CD14-positive monocyte (primary cell): ENCODE measurements around the gene ADGRF5. TPM values are rescaled to one million over a fixed set of nuclear protein-coding genes. Genes with fewer than 3 reads are reported as not detected.

ENCODE experiments used
- DNase-seq, 3 donors: peaks; one replicate each; pipeline ENCODE4 v3.0.0-alpha.2; 2011 to 2022
- H2AFZ ChIP-seq: 2 replicates; pipeline ENCODE4 v1.6.0; 2012; ENCODE audit warnings: mild to moderate bottlenecking, low read depth, low read length, inconsistent platforms; ENCODE audit not compliant: insufficient read depth, poor library complexity, severe bottlenecking
- H3K27ac ChIP-seq, 2 donors: 1 replicate in 1 of 2; 2 replicates in 1 of 2; pipeline ENCODE4 v1.5.1; 2012 to 2013; ENCODE audit warnings: low read length in 2 of 2, control low read depth in 1 of 2, inconsistent platforms in 1 of 2, low read depth in 1 of 2, mild to moderate bottlenecking in 1 of 2
- H3K27me3 ChIP-seq, 2 donors: one replicate each; pipeline versions ENCODE4 v1.6.0 to v1.6.1; 2011 to 2013; ENCODE audit warnings: low read length in 2 of 2; ENCODE audit not compliant: control insufficient read depth in 2 of 2, insufficient read depth in 2 of 2
- H3K36me3 ChIP-seq, 2 donors: replicated peaks in 1 of 2; 1 replicate in 1 of 2; 2 replicates in 1 of 2; pipeline versions ENCODE4 v1.5.1 to v1.6.1; 2012 to 2013; ENCODE audit warnings: low read length in 2 of 2, control low read depth in 1 of 2, inconsistent platforms in 1 of 2, mild to moderate bottlenecking in 1 of 2; ENCODE audit not compliant: insufficient read depth in 2 of 2, control insufficient read depth in 1 of 2
- H3K4me1 ChIP-seq, 2 donors: 1 replicate in 1 of 2; 2 replicates in 1 of 2; pipeline versions ENCODE4 v1.5.1 to v1.6.1; 2012 to 2013; ENCODE audit warnings: low read length in 2 of 2, control low read depth in 1 of 2, inconsistent platforms in 1 of 2, mild to moderate bottlenecking in 1 of 2, moderate library complexity in 1 of 2; ENCODE audit not compliant: insufficient read depth in 2 of 2, control insufficient read depth in 1 of 2
- H3K4me2 ChIP-seq: replicated peaks from 2 replicates; pipeline ENCODE3; 2012; ENCODE audit warnings: low read length, moderate library complexity, mild to moderate bottlenecking; ENCODE audit not compliant: poor library complexity, severe bottlenecking; ENCODE audit errors: extremely low read depth
- H3K4me3 ChIP-seq, 3 experiments: fragments of 200-600 bp in 1 of 3; sonication (generic) in 1 of 3; replicated peaks in 1 of 3; 1 replicate in 2 of 3; 2 replicates in 1 of 3; pipeline ENCODE4 v1.5.1; 2011 to 2013; ENCODE audit warnings: low read length in 3 of 3, mild to moderate bottlenecking in 3 of 3, control low read depth in 2 of 3, low read depth in 2 of 3, inconsistent platforms in 1 of 3, moderate library complexity in 1 of 3
- H3K79me2 ChIP-seq: 2 replicates; pipeline ENCODE4 v1.6.0; 2012; ENCODE audit warnings: mild to moderate bottlenecking, control low read depth, inconsistent platforms, low read length, moderate library complexity; ENCODE audit not compliant: insufficient read depth
- H3K9ac ChIP-seq: 2 replicates; pipeline ENCODE4 v1.6.0; 2017; ENCODE audit warnings: low read length, mild to moderate bottlenecking; ENCODE audit not compliant: insufficient read depth, poor library complexity, severe bottlenecking
- H3K9me3 ChIP-seq, 2 donors: replicated peaks in 1 of 2; 1 replicate in 1 of 2; 2 replicates in 1 of 2; pipeline versions ENCODE4 v1.5.1 to v1.6.1; 2012 to 2013; ENCODE audit warnings: low read length in 2 of 2, control low read depth in 1 of 2; ENCODE audit not compliant: control insufficient read depth in 1 of 2, insufficient read depth in 1 of 2
- H4K20me1 ChIP-seq: 2 replicates; pipeline ENCODE4 v1.6.0; 2012; ENCODE audit warnings: mild to moderate bottlenecking, low read length, control low read depth, moderate library complexity; ENCODE audit not compliant: insufficient read depth
- H3K27ac Mint-ChIP-seq, 7 donors: one replicate each; pipeline ENCODE4 v1.8.0; 2020; ENCODE audit warnings: mild to moderate bottlenecking in 7 of 7, mixed read lengths in 7 of 7, moderate library complexity in 6 of 7, inconsistent platforms in 2 of 7
- H3K27me3 Mint-ChIP-seq, 3 donors: one replicate each; pipeline ENCODE4 v1.8.0; 2021 to 2022; ENCODE audit warnings: low read depth in 3 of 3, mild to moderate bottlenecking in 3 of 3, mixed read lengths in 3 of 3, moderate library complexity in 3 of 3, inconsistent platforms in 1 of 3
- H3K36me3 Mint-ChIP-seq, 2 donors: one replicate each; pipeline ENCODE4 v1.8.0; 2020; ENCODE audit warnings: mixed read lengths in 2 of 2, inconsistent platforms in 1 of 2, mild to moderate bottlenecking in 1 of 2
- H3K4me1 Mint-ChIP-seq: one replicate; pipeline ENCODE4 v1.8.0; 2020; ENCODE audit warnings: mild to moderate bottlenecking, mixed read lengths
- H3K4me3 Mint-ChIP-seq, 2 donors: one replicate each; pipeline ENCODE4 v1.8.0; 2020; ENCODE audit warnings: mild to moderate bottlenecking in 2 of 2, mixed read lengths in 2 of 2, moderate library complexity in 1 of 2
- H3K9me3 Mint-ChIP-seq, 7 donors: one replicate each; pipeline ENCODE4 v1.8.0; 2020 to 2022; ENCODE audit warnings: mixed read lengths in 7 of 7, mild to moderate bottlenecking in 6 of 7, moderate library complexity in 6 of 7, inconsistent platforms in 2 of 7
- CTCF ChIP-seq: fragments of 200-600 bp; IDR thresholded peaks from one replicate; pipeline ENCODE4 v1.8.0; 2022; ENCODE audit warnings: antibody characterized with exemption, mild to moderate bottlenecking
- WGBS: methylation state at CpG from one replicate; pipeline ENCODE4 v1.1.5; 2013; ENCODE audit warnings: missing lambda C conversion rate; ENCODE audit not compliant: insufficient coverage; 5-methylcytosine and 5-hydroxymethylcytosine counted together
- intact Hi-C, 2 donors: fragments of 100-400 bp; cut with micrococcal nuclease; formaldehyde crosslinking; loops; one replicate each; pipeline versions ENCODE4 v1.15.0 to v1.15.1; 2023
- polyA plus RNA-seq, 3 donors: library from polyadenylated mRNA; depleted of rRNA in 1 of 3; unstranded in 2 of 3; stranded (reverse) in 1 of 3; fragments of 300-500 nt in 2 of 3; fragments of >200 nt in 1 of 3; fragmentation: Illumina TruSeq in 2 of 3; gene quantifications; 1 replicate in 2 of 3; 2 replicates in 1 of 3; pipeline ENCODE4 v1.2.3, GENCODE V29; 2012 to 2021

Gene ADGRF5
- polyA plus RNA-seq, 3 donors: not detected

GRCh38 chr6:46867411-46867810 is 54.3 kb downstream of the ADGRF5 start:
- H3K36me3 Mint-ChIP-seq: no peaks in the 10 kb centered on the region
- TF ChIP-seq CTCF: no peak
- H3K9me3 Mint-ChIP-seq: no peaks in the 10 kb centered on the region
- no peak overlapping the region for H3K27ac Mint-ChIP-seq
- Histone ChIP-seq H3K27ac (no peak overlapping the region), H3K4me1 (no peaks in the 10 kb centered on the region), H3K27me3 (no peaks in the 10 kb centered on the region), H3K4me2 (no peak overlapping the region), H4K20me1 (no peaks in the 10 kb centered on the region), H3K4me3 (no peak overlapping the region), H3K79me2 (no peaks in the 10 kb centered on the region), H3K9ac (no peak overlapping the region), H3K36me3 (no peaks in the 10 kb centered on the region), H2AFZ (no peak overlapping the region), H3K9me3 (no peaks in the 10 kb centered on the region)
- H3K27me3 Mint-ChIP-seq: no peaks in the 10 kb centered on the region
- WGBS: no CpG with 5 or more reads among the region's 5 CpGs
- no peaks in the 10 kb centered on the region for H3K4me1 Mint-ChIP-seq
- H3K4me3 Mint-ChIP-seq: no peak overlapping the region
- intact Hi-C loops: no loop called here
- no peak for DNase-seq

- Histone ChIP-seq H3K79me2 (no peaks in the 10 kb centered on the region), H3K27ac (no peak overlapping the region), H2AFZ (no peak overlapping the region), H3K36me3 (no peaks in the 10 kb centered on the region), H3K9ac (no peak overlapping the region), H3K4me1 (no peaks in the 10 kb centered on the region), H3K27me3 (no peaks in the 10 kb centered on the region), H3K4me2 (no peak overlapping the region), H4K20me1 (no peaks in the 10 kb centered on the region), H3K4me3 (no peak overlapping the region), H3K9me3 (no peaks in the 10 kb centered on the region)
- no peaks in the 10 kb centered on the region for H3K4me1 Mint-ChIP-seq
- H3K4me3 Mint-ChIP-seq: no peak overlapping the region
- H3K27me3 Mint-ChIP-seq: peaks cover 0 to 2% (median 0%) of the 10 kb centered on the region in 3 donors
- 67% methylated on average over 1 of the region's 2 CpGs for WGBS
- H3K27ac Mint-ChIP-seq: no peak overlapping the region
- H3K9me3 Mint-ChIP-seq: no peaks in the 10 kb centered on the region
- no peak for DNase-seq
- intact Hi-C loops: no loop called here
- TF ChIP-seq CTCF: no peak
- H3K36me3 Mint-ChIP-seq: no peaks in the 10 kb centered on the region
These were observed 56.5 kb downstream of the ADGRF5 start for GRCh38 chr6:46865221-46865620.
